GM23338 (cell line): ENCODE results near the gene CCDC102A. TPM values are rescaled to one million over a fixed set of nuclear protein-coding genes. Genes with fewer than 3 reads are reported as not detected.

Source experiments
- EZH2 ChIP-seq: fragments of 200-600 bp; sonication (generic); IDR thresholded peaks from one replicate; pipeline ENCODE4 v1.8.0; 2017; ENCODE audit warnings: antibody characterized with exemption, mild to moderate bottlenecking, low read depth; ENCODE audit not compliant: unreplicated experiment
- EZH2phosphoT487 ChIP-seq: fragments of 200-600 bp; sonication (generic); IDR thresholded peaks from one replicate; pipeline ENCODE4 v1.8.1; 2018; ENCODE audit warnings: antibody characterized with exemption; ENCODE audit not compliant: unreplicated experiment
- NANOG ChIP-seq: IDR thresholded peaks from 2 replicates; pipeline ENCODE4 v1.6.1; 2016; ENCODE audit warnings: antibody characterized with exemption, borderline replicate concordance
- STAT1 ChIP-seq: IDR thresholded peaks from one replicate; pipeline ENCODE4 v1.6.1; 2016; ENCODE audit warnings: antibody characterized with exemption; ENCODE audit not compliant: unreplicated experiment
- ZNF114 ChIP-seq: fragments of 250-450 bp; sonication (Bioruptor Pico); IDR thresholded peaks from 2 replicates; pipeline ENCODE4 v1.5.0; 2020; ENCODE audit warnings: mild to moderate bottlenecking, moderate library complexity
- ZNF331 ChIP-seq: fragments of 250-450 bp; sonication (Bioruptor Pico); IDR thresholded peaks from 2 replicates; pipeline ENCODE4 v1.5.0; 2020; ENCODE audit warnings: low read depth, mild to moderate bottlenecking, moderate library complexity
- polyA plus RNA-seq: library from polyadenylated mRNA; unstranded; fragments of >200 nt; fragmentation: Nextera tagmentation; extraction: Ambion mirVana; gene quantifications from 2 replicates; pipeline ENCODE4 v1.2.1, GENCODE V29; 2016
- total RNA-seq: library from RNA; depleted of rRNA; stranded (reverse); fragments of >200 nt; shearing (Covaris generic); gene quantifications from 2 replicates; pipeline ENCODE4 v1.2.3, GENCODE V29; 2014
- TF ChIP-seq, protein P1 (sequence below): fragments of 250-450 bp; sonication (Bioruptor Pico); IDR thresholded peaks from 2 replicates; pipeline ENCODE4 v1.5.0; 2020; ENCODE audit warnings: mild to moderate bottlenecking, moderate library complexity
- TF ChIP-seq, protein P2 (sequence below): IDR thresholded peaks from 2 replicates; pipeline ENCODE4 v1.6.1; 2016; ENCODE audit warnings: antibody characterized with exemption
- TF ChIP-seq, protein P3 (sequence below): IDR thresholded peaks from one replicate; pipeline ENCODE4 v1.6.1; 2018; ENCODE audit warnings: antibody characterized with exemption; ENCODE audit not compliant: unreplicated experiment

Gene CCDC102A
- total and polyA plus RNA-seq, 2 experiments from 2014 or later, result 2.0 to 5.2 TPM

DNA sequence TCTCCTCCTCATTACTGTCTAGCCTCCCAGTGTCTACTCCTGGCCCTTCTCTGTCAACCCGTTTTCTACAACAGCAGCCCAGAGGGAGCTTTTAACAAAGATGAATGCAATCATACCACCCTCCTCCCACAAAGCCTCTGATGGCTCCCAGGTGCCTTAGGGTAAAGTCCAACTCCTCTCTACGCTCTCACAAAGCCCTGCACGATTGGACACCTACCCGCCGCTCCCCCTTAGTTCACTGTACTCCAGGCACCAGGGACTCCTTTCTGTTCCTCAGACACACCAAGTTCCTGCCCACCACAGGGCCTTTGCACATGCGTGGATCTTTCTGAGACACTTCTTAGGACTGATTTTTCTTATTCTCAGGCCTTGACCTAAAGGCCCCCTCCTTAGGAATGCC lies 17.4 kb downstream of the CCDC102A start (continued):
- TF ChIP-seq, protein P1, sequence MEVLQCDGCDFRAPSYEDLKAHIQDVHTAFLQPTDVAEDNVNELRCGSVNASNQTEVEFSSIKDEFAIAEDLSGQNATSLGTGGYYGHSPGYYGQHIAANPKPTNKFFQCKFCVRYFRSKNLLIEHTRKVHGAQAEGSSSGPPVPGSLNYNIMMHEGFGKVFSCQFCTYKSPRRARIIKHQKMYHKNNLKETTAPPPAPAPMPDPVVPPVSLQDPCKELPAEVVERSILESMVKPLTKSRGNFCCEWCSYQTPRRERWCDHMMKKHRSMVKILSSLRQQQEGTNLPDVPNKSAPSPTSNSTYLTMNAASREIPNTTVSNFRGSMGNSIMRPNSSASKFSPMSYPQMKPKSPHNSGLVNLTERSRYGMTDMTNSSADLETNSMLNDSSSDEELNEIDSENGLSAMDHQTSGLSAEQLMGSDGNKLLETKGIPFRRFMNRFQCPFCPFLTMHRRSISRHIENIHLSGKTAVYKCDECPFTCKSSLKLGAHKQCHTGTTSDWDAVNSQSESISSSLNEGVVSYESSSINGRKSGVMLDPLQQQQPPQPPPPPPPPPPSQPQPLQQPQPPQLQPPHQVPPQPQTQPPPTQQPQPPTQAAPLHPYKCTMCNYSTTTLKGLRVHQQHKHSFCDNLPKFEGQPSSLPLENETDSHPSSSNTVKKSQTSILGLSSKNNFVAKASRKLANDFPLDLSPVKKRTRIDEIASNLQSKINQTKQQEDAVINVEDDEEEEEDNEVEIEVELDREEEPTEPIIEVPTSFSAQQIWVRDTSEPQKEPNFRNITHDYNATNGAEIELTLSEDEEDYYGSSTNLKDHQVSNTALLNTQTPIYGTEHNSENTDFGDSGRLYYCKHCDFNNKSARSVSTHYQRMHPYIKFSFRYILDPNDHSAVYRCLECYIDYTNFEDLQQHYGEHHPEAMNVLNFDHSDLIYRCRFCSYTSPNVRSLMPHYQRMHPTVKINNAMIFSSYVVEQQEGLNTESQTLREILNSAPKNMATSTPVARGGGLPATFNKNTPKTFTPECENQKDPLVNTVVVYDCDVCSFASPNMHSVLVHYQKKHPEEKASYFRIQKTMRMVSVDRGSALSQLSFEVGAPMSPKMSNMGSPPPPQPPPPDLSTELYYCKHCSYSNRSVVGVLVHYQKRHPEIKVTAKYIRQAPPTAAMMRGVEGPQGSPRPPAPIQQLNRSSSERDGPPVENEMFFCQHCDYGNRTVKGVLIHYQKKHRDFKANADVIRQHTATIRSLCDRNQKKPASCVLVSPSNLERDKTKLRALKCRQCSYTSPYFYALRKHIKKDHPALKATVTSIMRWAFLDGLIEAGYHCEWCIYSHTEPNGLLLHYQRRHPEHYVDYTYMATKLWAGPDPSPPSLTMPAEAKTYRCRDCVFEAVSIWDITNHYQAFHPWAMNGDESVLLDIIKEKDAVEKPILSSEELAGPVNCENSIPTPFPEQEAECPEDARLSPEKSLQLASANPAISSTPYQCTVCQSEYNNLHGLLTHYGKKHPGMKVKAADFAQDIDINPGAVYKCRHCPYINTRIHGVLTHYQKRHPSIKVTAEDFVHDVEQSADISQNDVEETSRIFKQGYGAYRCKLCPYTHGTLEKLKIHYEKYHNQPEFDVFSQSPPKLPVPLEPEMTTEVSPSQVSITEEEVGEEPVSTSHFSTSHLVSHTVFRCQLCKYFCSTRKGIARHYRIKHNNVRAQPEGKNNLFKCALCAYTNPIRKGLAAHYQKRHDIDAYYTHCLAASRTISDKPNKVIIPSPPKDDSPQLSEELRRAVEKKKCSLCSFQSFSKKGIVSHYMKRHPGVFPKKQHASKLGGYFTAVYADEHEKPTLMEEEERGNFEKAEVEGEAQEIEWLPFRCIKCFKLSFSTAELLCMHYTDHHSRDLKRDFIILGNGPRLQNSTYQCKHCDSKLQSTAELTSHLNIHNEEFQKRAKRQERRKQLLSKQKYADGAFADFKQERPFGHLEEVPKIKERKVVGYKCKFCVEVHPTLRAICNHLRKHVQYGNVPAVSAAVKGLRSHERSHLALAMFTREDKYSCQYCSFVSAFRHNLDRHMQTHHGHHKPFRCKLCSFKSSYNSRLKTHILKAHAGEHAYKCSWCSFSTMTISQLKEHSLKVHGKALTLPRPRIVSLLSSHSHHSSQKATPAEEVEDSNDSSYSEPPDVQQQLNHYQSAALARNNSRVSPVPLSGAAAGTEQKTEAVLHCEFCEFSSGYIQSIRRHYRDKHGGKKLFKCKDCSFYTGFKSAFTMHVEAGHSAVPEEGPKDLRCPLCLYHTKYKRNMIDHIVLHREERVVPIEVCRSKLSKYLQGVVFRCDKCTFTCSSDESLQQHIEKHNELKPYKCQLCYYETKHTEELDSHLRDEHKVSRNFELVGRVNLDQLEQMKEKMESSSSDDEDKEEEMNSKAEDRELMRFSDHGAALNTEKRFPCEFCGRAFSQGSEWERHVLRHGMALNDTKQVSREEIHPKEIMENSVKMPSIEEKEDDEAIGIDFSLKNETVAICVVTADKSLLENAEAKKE (CRISPR knock-in tag), result no peak
- TF ChIP-seq EZH2phosphoT487 (no peak), EZH2 (no peak), NANOG (no peak), ZNF331 (CRISPR knock-in tag) (no peak), STAT1 (no peak), ZNF114 (CRISPR knock-in tag) (no peak)
- TF ChIP-seq, protein P2, sequence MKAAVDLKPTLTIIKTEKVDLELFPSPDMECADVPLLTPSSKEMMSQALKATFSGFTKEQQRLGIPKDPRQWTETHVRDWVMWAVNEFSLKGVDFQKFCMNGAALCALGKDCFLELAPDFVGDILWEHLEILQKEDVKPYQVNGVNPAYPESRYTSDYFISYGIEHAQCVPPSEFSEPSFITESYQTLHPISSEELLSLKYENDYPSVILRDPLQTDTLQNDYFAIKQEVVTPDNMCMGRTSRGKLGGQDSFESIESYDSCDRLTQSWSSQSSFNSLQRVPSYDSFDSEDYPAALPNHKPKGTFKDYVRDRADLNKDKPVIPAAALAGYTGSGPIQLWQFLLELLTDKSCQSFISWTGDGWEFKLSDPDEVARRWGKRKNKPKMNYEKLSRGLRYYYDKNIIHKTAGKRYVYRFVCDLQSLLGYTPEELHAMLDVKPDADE, result no peak
- TF ChIP-seq, protein P3, sequence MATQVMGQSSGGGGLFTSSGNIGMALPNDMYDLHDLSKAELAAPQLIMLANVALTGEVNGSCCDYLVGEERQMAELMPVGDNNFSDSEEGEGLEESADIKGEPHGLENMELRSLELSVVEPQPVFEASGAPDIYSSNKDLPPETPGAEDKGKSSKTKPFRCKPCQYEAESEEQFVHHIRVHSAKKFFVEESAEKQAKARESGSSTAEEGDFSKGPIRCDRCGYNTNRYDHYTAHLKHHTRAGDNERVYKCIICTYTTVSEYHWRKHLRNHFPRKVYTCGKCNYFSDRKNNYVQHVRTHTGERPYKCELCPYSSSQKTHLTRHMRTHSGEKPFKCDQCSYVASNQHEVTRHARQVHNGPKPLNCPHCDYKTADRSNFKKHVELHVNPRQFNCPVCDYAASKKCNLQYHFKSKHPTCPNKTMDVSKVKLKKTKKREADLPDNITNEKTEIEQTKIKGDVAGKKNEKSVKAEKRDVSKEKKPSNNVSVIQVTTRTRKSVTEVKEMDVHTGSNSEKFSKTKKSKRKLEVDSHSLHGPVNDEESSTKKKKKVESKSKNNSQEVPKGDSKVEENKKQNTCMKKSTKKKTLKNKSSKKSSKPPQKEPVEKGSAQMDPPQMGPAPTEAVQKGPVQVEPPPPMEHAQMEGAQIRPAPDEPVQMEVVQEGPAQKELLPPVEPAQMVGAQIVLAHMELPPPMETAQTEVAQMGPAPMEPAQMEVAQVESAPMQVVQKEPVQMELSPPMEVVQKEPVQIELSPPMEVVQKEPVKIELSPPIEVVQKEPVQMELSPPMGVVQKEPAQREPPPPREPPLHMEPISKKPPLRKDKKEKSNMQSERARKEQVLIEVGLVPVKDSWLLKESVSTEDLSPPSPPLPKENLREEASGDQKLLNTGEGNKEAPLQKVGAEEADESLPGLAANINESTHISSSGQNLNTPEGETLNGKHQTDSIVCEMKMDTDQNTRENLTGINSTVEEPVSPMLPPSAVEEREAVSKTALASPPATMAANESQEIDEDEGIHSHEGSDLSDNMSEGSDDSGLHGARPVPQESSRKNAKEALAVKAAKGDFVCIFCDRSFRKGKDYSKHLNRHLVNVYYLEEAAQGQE, result no peak
